HG03442 (cell line): ENCODE results near the gene STAU1.

Experiments
- ATAC-seq: cut with Tn5 transposase; IDR thresholded peaks from one replicate; pipeline ENCODE4 v1.9.1; 2021; ENCODE audit warnings: mild to moderate bottlenecking, moderate library complexity; ENCODE audit not compliant: unreplicated experiment

The STAU1 gene

DNA sequence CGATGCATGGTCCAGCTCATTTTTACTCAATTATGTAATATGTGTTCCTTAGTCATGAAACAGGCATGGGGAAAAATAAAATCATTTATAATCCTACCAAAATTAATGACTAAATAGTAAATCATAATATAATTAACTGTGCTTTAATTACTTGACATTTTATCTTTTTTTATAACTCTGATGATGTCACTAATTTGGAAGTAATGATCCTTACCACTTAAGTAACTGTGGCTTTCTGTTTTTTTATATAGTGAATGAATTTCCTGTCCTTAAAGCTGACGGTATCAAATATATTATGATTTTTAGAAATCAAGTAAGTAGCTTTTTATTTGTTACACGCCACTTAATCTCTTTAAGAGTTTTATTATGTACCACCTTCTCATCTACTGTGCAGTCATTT, 109.8 kb downstream of the STAU1 start:
- ATAC-seq, result no peak

DNA sequence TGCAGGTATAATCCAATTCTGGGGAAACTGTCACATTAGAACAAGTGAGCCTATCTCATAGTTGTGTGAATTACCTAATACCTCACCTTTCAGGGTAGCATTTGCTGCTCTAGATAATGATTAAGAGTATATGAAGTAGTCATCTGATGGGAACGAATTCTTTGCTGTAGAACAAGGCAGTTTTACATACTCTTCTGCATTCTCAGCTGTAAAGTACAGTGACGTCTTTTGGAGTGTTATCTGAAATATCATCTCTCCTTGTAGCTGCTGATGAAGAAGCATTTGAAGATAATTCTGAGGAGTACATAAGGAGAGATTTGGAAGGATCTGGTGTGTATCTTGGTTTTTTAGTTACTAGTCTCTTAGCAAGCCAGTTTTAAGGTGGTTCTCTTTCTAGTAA, 113.6 kb downstream of the STAU1 start:
- no peak for ATAC-seq
